ENCODE data around the gene HSPA8. TPM values are rescaled to one million over a fixed set of nuclear protein-coding genes. Genes with fewer than 3 reads are reported as not detected.

HSPA8 gene
- total RNA-seq, 1 experiment from 2014 or later, result 3,307 TPM

DNA sequence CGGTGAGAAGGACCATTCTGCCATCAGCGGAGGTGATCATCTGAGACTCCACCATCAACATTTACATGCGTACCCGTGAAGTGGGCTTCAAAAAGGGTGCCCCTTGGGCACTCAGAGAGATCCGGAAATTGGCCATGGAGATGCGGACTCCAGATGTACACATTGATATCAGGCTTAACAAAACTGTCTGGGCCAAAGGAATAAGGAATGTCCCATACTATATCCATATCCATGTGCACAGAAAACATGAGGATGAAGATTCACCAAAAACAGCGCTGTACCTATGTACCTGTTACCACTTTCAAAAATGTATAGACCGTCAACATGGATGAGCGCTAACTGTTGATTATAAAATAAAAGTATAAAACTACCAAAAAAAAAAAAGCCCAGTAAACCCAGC, 10.8 kb downstream of the HSPA8 start:
- TF ChIP-seq, protein P1, sequence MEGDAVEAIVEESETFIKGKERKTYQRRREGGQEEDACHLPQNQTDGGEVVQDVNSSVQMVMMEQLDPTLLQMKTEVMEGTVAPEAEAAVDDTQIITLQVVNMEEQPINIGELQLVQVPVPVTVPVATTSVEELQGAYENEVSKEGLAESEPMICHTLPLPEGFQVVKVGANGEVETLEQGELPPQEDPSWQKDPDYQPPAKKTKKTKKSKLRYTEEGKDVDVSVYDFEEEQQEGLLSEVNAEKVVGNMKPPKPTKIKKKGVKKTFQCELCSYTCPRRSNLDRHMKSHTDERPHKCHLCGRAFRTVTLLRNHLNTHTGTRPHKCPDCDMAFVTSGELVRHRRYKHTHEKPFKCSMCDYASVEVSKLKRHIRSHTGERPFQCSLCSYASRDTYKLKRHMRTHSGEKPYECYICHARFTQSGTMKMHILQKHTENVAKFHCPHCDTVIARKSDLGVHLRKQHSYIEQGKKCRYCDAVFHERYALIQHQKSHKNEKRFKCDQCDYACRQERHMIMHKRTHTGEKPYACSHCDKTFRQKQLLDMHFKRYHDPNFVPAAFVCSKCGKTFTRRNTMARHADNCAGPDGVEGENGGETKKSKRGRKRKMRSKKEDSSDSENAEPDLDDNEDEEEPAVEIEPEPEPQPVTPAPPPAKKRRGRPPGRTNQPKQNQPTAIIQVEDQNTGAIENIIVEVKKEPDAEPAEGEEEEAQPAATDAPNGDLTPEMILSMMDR (conservative IDR thresholded peaks at IDR 0.05; ENCODE audit: low read depth, low read length), result no peak
- no peak for TF ChIP-seq EZH2 (IDR thresholded peaks at IDR 0.05; ENCODE audit: borderline replicate concordance, low read depth, low read length, poor library complexity, severe bottlenecking)
- no peaks in the 10 kb centered on the region for H3K4me1 ChIP-seq (ENCODE audit: insufficient read depth, low read length, poor library complexity, severe bottlenecking)
- H3K27me3 ChIP-seq (replicated peaks; ENCODE audit: insufficient read depth, low read depth, low read length, poor library complexity), result no peaks in the 10 kb centered on the region
- no peak overlapping the region for H3K27ac ChIP-seq (ENCODE audit: low read depth, low read length, poor library complexity, severe bottlenecking)
- H3K36me3 ChIP-seq (ENCODE audit: insufficient read depth, low read length, poor library complexity, severe bottlenecking), result peaks cover 20% of the 10 kb centered on the region
- ChIA-PET POLR2A (ENCODE audit: low non-redundant PET) (no interaction called here), CTCF (no interaction called here)
- no peak overlapping the region for H3K4me3 ChIP-seq (ENCODE audit: low read depth, low read length, poor library complexity, severe bottlenecking)
- H3K9me3 ChIP-seq (ENCODE audit: low read depth, low read length, poor library complexity, severe bottlenecking), result no peaks in the 10 kb centered on the region
- no TSS peak for BruUV-seq (replicated peaks)
- DNase-seq (ENCODE audit: low spot score), result no peak
- intact Hi-C loops (cut with micrococcal nuclease; ENCODE audit: unreplicated experiment), result no loop called here

DNA sequence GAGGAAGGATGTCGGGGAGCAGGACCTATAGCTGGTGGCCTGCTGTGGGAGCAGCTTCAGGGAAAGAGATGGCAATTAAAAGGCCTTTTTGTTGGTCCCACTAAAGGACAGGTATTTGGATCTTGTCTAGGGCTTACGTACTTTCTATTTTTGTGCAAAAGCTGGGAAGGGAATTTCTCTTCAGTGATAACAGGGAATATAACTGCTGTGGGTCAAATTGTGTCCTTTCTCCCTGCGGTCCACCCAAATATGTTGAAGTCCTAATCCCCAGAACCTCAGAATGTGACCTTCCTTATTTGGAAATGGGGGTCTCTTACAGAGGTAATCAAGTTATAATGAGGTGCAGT, 14.0 kb downstream of the HSPA8 start:
- H3K27ac ChIP-seq (ENCODE audit: low read depth, low read length, poor library complexity, severe bottlenecking), result no peak overlapping the region
- no peak overlapping the region for H3K4me3 ChIP-seq (ENCODE audit: low read depth, low read length, poor library complexity, severe bottlenecking)
- no peaks in the 10 kb centered on the region for H3K27me3 ChIP-seq (replicated peaks; ENCODE audit: insufficient read depth, low read depth, low read length, poor library complexity)
- POLR2A ChIA-PET (ENCODE audit: low non-redundant PET), result no interaction called here
- no TSS peak for BruUV-seq (replicated peaks)
- DNase-seq (ENCODE audit: low spot score), result no peak
- no peaks in the 10 kb centered on the region for H3K36me3 ChIP-seq (ENCODE audit: insufficient read depth, low read length, poor library complexity, severe bottlenecking)
- intact Hi-C loops (cut with micrococcal nuclease; ENCODE audit: unreplicated experiment), result no loop called here
- no peaks in the 10 kb centered on the region for H3K4me1 ChIP-seq (ENCODE audit: insufficient read depth, low read length, poor library complexity, severe bottlenecking)
- no peaks in the 10 kb centered on the region for H3K9me3 ChIP-seq (ENCODE audit: low read depth, low read length, poor library complexity, severe bottlenecking)
- no peak for TF ChIP-seq EZH2 (IDR thresholded peaks at IDR 0.05; ENCODE audit: borderline replicate concordance, low read depth, low read length, poor library complexity, severe bottlenecking)
- TF ChIP-seq, protein P1 (conservative IDR thresholded peaks at IDR 0.05; ENCODE audit: low read depth, low read length), result no peak
- CTCF ChIA-PET, result no interaction called here

DNA sequence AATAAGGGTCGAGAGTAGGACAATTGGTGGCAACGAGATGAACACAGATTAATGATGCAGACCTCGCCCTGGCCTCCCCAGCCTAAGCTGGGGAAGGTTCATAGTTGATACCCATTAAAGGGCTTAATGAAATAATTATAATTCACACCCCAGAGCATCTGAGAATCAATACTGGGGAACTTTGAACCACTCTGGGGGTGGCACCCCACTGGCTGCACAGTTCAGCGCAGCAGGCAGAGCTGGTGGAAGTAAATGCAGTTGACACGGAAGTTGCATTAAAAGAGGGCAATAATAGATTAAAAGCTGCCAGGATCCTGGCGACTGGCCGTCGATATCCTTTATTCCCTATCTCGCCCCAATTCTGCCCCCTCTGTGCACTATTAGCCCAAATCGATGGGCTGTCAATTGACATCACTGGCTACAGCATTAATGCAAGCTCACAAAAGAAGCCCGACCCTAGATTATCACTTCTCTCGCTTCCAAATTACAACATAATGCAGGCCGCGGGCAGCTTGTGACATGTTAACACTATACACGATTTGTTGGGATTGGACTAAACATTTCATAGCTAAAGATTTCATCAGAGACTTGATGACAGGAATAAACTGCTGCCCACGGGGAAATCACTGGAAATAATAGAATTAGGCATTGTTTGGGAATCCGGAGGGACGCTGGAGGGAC, 14.5 kb downstream of the HSPA8 start:
- ChIA-PET POLR2A (ENCODE audit: low non-redundant PET) (interaction anchor here (0.7 kb wide), 1 partner anchor 1906 kb away, joined by 4 read pairs; the partner anchor contains the start of gene CCDC15), CTCF (no interaction called here)
- no peak for DNase-seq (ENCODE audit: low spot score)
- BruUV-seq (replicated peaks), result no TSS peak
- intact Hi-C loops (cut with micrococcal nuclease; ENCODE audit: unreplicated experiment), result no loop called here
- Histone ChIP-seq H3K9me3 (ENCODE audit: low read depth, low read length, poor library complexity, severe bottlenecking) (no peaks in the 10 kb centered on the region), H3K27me3 (replicated peaks; ENCODE audit: insufficient read depth, low read depth, low read length, poor library complexity) (no peaks in the 10 kb centered on the region), H3K27ac (ENCODE audit: low read depth, low read length, poor library complexity, severe bottlenecking) (no peak overlapping the region), H3K4me1 (ENCODE audit: insufficient read depth, low read length, poor library complexity, severe bottlenecking) (no peaks in the 10 kb centered on the region), H3K4me3 (ENCODE audit: low read depth, low read length, poor library complexity, severe bottlenecking) (no peak overlapping the region), H3K36me3 (ENCODE audit: insufficient read depth, low read length, poor library complexity, severe bottlenecking) (no peaks in the 10 kb centered on the region)
- no peak for TF ChIP-seq EZH2 (IDR thresholded peaks at IDR 0.05; ENCODE audit: borderline replicate concordance, low read depth, low read length, poor library complexity, severe bottlenecking)
- TF ChIP-seq, protein P1 (conservative IDR thresholded peaks at IDR 0.05; ENCODE audit: low read depth, low read length), result no peak

Data from A673 (cell line).